ENCODE results near the gene DHCR24. TPM values are rescaled to one million over a fixed set of nuclear protein-coding genes. Genes with fewer than 3 reads are reported as not detected.

Gene DHCR24
- total RNA-seq, 1 donor from 2014 or later, result 128 TPM

GRCh38 chr1:54928327-54928726, 41.3 kb upstream of the DHCR24 start:
- Histone ChIP-seq H3K4me3 (ENCODE audit: low read depth, low read length) (no peak overlapping the region), H3K36me3 (ENCODE audit: control insufficient read depth, insufficient read depth, low read length) (no peaks in the 10 kb centered on the region), H3K27me3 (ENCODE audit: control insufficient read depth, insufficient read depth, low read length) (no peaks in the 10 kb centered on the region)
- no peak for DNase-seq (ENCODE audit: low read depth)
- no peak for TF ChIP-seq CTCF (IDR thresholded peaks at IDR 0.05; ENCODE audit: insufficient read depth, low read length, poor library complexity, severe bottlenecking)

- no peak for DNase-seq (ENCODE audit: low read depth)
- H3K27me3 ChIP-seq (ENCODE audit: control insufficient read depth, insufficient read depth, low read length), result no peaks in the 10 kb centered on the region
- TF ChIP-seq CTCF (IDR thresholded peaks at IDR 0.05; ENCODE audit: insufficient read depth, low read length, poor library complexity, severe bottlenecking), result no peak
These were observed 40.7 kb upstream of the DHCR24 start for GRCh38 chr1:54927472-54928240.

GRCh38 chr1:54926970-54927369, 40.0 kb upstream of the DHCR24 start:
- Histone ChIP-seq H3K36me3 (ENCODE audit: control insufficient read depth, insufficient read depth, low read length) (no peaks in the 10 kb centered on the region), H3K4me3 (ENCODE audit: low read depth, low read length) (no peak overlapping the region), H3K27me3 (ENCODE audit: control insufficient read depth, insufficient read depth, low read length) (no peaks in the 10 kb centered on the region)
- TF ChIP-seq CTCF (IDR thresholded peaks at IDR 0.05; ENCODE audit: insufficient read depth, low read length, poor library complexity, severe bottlenecking), result no peak
- no peak for DNase-seq (ENCODE audit: low read depth)

More at GRCh38 chr1:54927472-54928240, 40.7 kb upstream of the DHCR24 start:
- Histone ChIP-seq H3K4me3 (ENCODE audit: low read depth, low read length) (no peak overlapping the region), H3K36me3 (ENCODE audit: control insufficient read depth, insufficient read depth, low read length) (no peaks in the 10 kb centered on the region)

- H3K36me3 ChIP-seq (ENCODE audit: control insufficient read depth, insufficient read depth, low read length), result no peaks in the 10 kb centered on the region
- H3K4me3 ChIP-seq (ENCODE audit: low read depth, low read length), result no peak overlapping the region
- H3K27me3 ChIP-seq (ENCODE audit: control insufficient read depth, insufficient read depth, low read length), result no peaks in the 10 kb centered on the region
- TF ChIP-seq CTCF (IDR thresholded peaks at IDR 0.05; ENCODE audit: insufficient read depth, low read length, poor library complexity, severe bottlenecking), result no peak
- no peak for DNase-seq (ENCODE audit: low read depth)
These were observed 36.0 kb upstream of the DHCR24 start for GRCh38 chr1:54922921-54923421.

GRCh38 chr1:54922040-54922761, 35.2 kb upstream of the DHCR24 start:
- H3K27me3 ChIP-seq (ENCODE audit: control insufficient read depth, insufficient read depth, low read length), result no peaks in the 10 kb centered on the region
- no peak for TF ChIP-seq CTCF (IDR thresholded peaks at IDR 0.05; ENCODE audit: insufficient read depth, low read length, poor library complexity, severe bottlenecking)
- DNase-seq (ENCODE audit: low read depth), result no peak

More at GRCh38 chr1:54922040-54922761, 35.2 kb upstream of the DHCR24 start:
- Histone ChIP-seq H3K36me3 (ENCODE audit: control insufficient read depth, insufficient read depth, low read length) (no peaks in the 10 kb centered on the region), H3K4me3 (ENCODE audit: low read depth, low read length) (no peak overlapping the region)
